HCT116 (cell line): ENCODE data around the gene CHRNG. TPM values are rescaled to one million over a fixed set of nuclear protein-coding genes. Genes with fewer than 3 reads are reported as not detected.

Experiments
- ATAC-seq: fragments of 200-7000 bp; cut with Tn5 transposase; 2 replicates; pipeline ENCODE4 v1.9.1; 2020; ENCODE audit warnings: mild to moderate bottlenecking, moderate library complexity
- BruUV-seq: library from RNA; stranded (reverse); fragments of 400-500 nt; replicated peaks from 2 replicates; lab custom pipeline; 2021; lab: Mats Ljungman, UMichigan
- CTCF ChIA-PET: fragments of 300-600 bp; sonication (Branson Sonifier 250); formaldehyde crosslinking; loops from one replicate; lab custom pipeline; 2021; ENCODE audit warnings: antibody characterized with exemption; lab: Charles Lee
- POLR2A ChIA-PET: fragments of 300-600, 350-600 bp; sonication (Branson Sonifier 250); formaldehyde crosslinking; loops from one replicate; lab custom pipeline; 2021; ENCODE audit warnings: antibody characterized with exemption; lab: Charles Lee
- RAD21 ChIA-PET, 2 experiments: fragments of 300-600 bp; sonication (Branson Sonifier 250); formaldehyde crosslinking; loops; one replicate each; lab custom pipeline; 2023; ENCODE audit warnings: low total read pairs in 2 of 2; ENCODE audit not compliant: uncharacterized antibody in 2 of 2, unreplicated experiment in 2 of 2, low non-redundant PET in 1 of 2; lab: Charles Lee
- DNase-seq: peaks from one replicate; pipeline ENCODE4 v3.0.0-alpha.2; 2010; ENCODE audit warnings: low read depth, low spot score
- H2AFZ ChIP-seq: fragments of 200-600 bp; shearing (Covaris generic), sonication (generic); 2 replicates; pipeline ENCODE4 v1.6.1; 2017; ENCODE audit warnings: low read depth, mixed run types, mixed read lengths, antibody characterized with exemption, low read length; ENCODE audit not compliant: poor library complexity, severe bottlenecking
- H3K27ac ChIP-seq: 2 replicates; pipeline ENCODE4 v1.5.1; 2012; ENCODE audit warnings: low read depth, low read length
- H3K27me3 ChIP-seq: fragments of 200-600 bp; sonication (generic); 2 replicates; pipeline ENCODE4 v1.6.1; 2016; ENCODE audit warnings: mixed run types, low read length, mixed read lengths; ENCODE audit not compliant: insufficient read depth
- H3K36me3 ChIP-seq, 2 experiments: fragments of 200-500 bp in 1 of 2; fragments of 200-600 bp in 1 of 2; sonication (Bioruptor generic) in 1 of 2; sonication (generic) in 1 of 2; 2 replicates each; pipeline versions ENCODE4 v1.5.1 to v1.6.1; 2014 to 2016; ENCODE audit warnings: low read length in 2 of 2, inconsistent platforms in 1 of 2, mixed read lengths in 1 of 2, mixed run types in 1 of 2; ENCODE audit not compliant: insufficient read depth in 2 of 2, control insufficient read depth in 1 of 2
- H3K4me1 ChIP-seq, 2 experiments: fragments of 200-600 bp in 1 of 2; sonication (generic) in 1 of 2; 2 replicates each; pipeline versions ENCODE4 v1.5.1 to v1.6.1; 2012 to 2017; ENCODE audit warnings: low read length in 2 of 2, inconsistent platforms in 1 of 2, mild to moderate bottlenecking in 1 of 2, mixed read lengths in 1 of 2, mixed run types in 1 of 2, moderate library complexity in 1 of 2; ENCODE audit not compliant: insufficient read depth in 2 of 2, control insufficient read depth in 1 of 2
- H3K4me2 ChIP-seq: fragments of 200-600 bp; sonication (generic); 2 replicates; pipeline ENCODE4 v1.6.1; 2017; ENCODE audit warnings: mixed run types, low read length, mixed read lengths
- H3K4me3 ChIP-seq, 2 experiments: fragments of 200-600 bp in 1 of 2; sonication (generic) in 1 of 2; replicated peaks in 1 of 2; 2 replicates each; pipeline ENCODE4 v1.5.1; 2011 to 2016; ENCODE audit warnings: low read length in 2 of 2, control low read depth in 1 of 2, low read depth in 1 of 2, mild to moderate bottlenecking in 1 of 2, mixed read lengths in 1 of 2, mixed run types in 1 of 2
- H3K79me2 ChIP-seq: fragments of 200-600 bp; sonication (generic); 2 replicates; pipeline ENCODE4 v1.6.1; 2017; ENCODE audit warnings: mild to moderate bottlenecking, mixed run types, low read length, moderate library complexity, mixed read lengths; ENCODE audit not compliant: insufficient read depth
- H3K9ac ChIP-seq: fragments of 200-600 bp; sonication (generic); 2 replicates; pipeline ENCODE4 v1.6.1; 2016; ENCODE audit warnings: low read length, mixed read lengths
- H3K9me2 ChIP-seq: fragments of 200-600 bp; sonication (generic), shearing (Covaris generic); 2 replicates; pipeline ENCODE4 v1.6.1; 2017; ENCODE audit warnings: mixed run types, mild to moderate bottlenecking, moderate library complexity; ENCODE audit not compliant: insufficient read depth
- H3K9me3 ChIP-seq, 2 experiments: fragments of 200-500 bp in 1 of 2; fragments of 200-600 bp in 1 of 2; sonication (Bioruptor generic) in 1 of 2; sonication (generic) in 1 of 2; 2 replicates each; pipeline ENCODE4 v1.6.1; 2014 to 2017; ENCODE audit warnings: low read length in 2 of 2, mixed read lengths in 2 of 2, inconsistent platforms in 1 of 2, low read depth in 1 of 2, mild to moderate bottlenecking in 1 of 2, mixed run types in 1 of 2, moderate library complexity in 1 of 2; ENCODE audit not compliant: control insufficient read depth in 1 of 2, insufficient read depth in 1 of 2
- H4K20me1 ChIP-seq: fragments of 200-600 bp; sonication (generic), shearing (Covaris generic); 2 replicates; pipeline ENCODE4 v1.6.1; 2017; ENCODE audit warnings: mixed run types, mild to moderate bottlenecking, moderate library complexity; ENCODE audit not compliant: insufficient read depth
- CBX3 ChIP-seq: IDR thresholded peaks from 2 replicates; pipeline ENCODE4 v1.6.1; 2012; ENCODE audit warnings: low read depth
- CEBPB ChIP-seq: IDR thresholded peaks from 2 replicates; pipeline ENCODE4 v1.6.1; 2012; ENCODE audit warnings: low read depth
- EGR1 ChIP-seq: IDR thresholded peaks from 2 replicates; pipeline ENCODE4 v1.6.1; 2012; ENCODE audit warnings: low read depth
- ELF1 ChIP-seq: IDR thresholded peaks from 2 replicates; pipeline ENCODE4 v1.6.1; 2012; ENCODE audit warnings: low read depth, borderline replicate concordance
- EZH2 ChIP-seq: fragments of 200-600 bp; sonication (generic); IDR thresholded peaks from 2 replicates; pipeline ENCODE4 v1.6.1; 2017; ENCODE audit warnings: antibody characterized with exemption, mixed run types
- FOSL1 ChIP-seq: IDR thresholded peaks from 2 replicates; pipeline ENCODE4 v1.6.1; 2012; ENCODE audit warnings: low read depth
- JUND ChIP-seq: IDR thresholded peaks from 2 replicates; pipeline ENCODE4 v1.6.1; 2012
- POLR2A ChIP-seq: IDR thresholded peaks from 2 replicates; pipeline ENCODE4 v1.7.0; 2011; ENCODE audit warnings: borderline replicate concordance; ENCODE audit not compliant: insufficient read depth, insufficient read length; ENCODE audit errors: extremely low read depth
- RAD21 ChIP-seq: IDR thresholded peaks from 2 replicates; pipeline ENCODE4 v1.6.1; 2012; ENCODE audit warnings: low read depth, mild to moderate bottlenecking
- SRF ChIP-seq: IDR thresholded peaks from 2 replicates; pipeline ENCODE4 v1.6.1; 2012; ENCODE audit warnings: low read depth
- TCF7L2 ChIP-seq: IDR thresholded peaks from 2 replicates; pipeline ENCODE4 v1.7.0; 2011; ENCODE audit warnings: borderline replicate concordance, inconsistent platforms; ENCODE audit not compliant: insufficient read depth, insufficient read length; ENCODE audit errors: extremely low read depth
- YY1 ChIP-seq: IDR thresholded peaks from 2 replicates; pipeline ENCODE4 v1.6.1; 2011; ENCODE audit warnings: low read length, low read depth, moderate library complexity, mild to moderate bottlenecking; ENCODE audit not compliant: insufficient replicate concordance; ENCODE audit errors: extremely low read depth
- ZFX ChIP-seq: fragments of 450-650 bp; IDR thresholded peaks from 2 replicates; pipeline ENCODE4 v1.6.1; 2017
- intact Hi-C: fragments of 100-400 bp; cut with micrococcal nuclease; formaldehyde crosslinking; loops from 2 replicates; pipeline ENCODE4 v1.10.0; 2022
- total RNA-seq: library from RNA; stranded (reverse); gene quantifications from one replicate; pipeline ENCODE4 v1.2.1, GENCODE V29; 2021; ENCODE audit not compliant: unreplicated experiment
- TF ChIP-seq, protein P1 (sequence below): IDR thresholded peaks from 2 replicates; pipeline ENCODE4 v1.6.1; 2012
- TF ChIP-seq, protein P2 (sequence below): IDR thresholded peaks from 2 replicates; pipeline ENCODE4 v1.6.1; 2012; ENCODE audit warnings: low read depth
- TF ChIP-seq, protein P3 (sequence below): IDR thresholded peaks from 2 replicates; pipeline ENCODE4 v1.6.1; 2011; ENCODE audit warnings: mild to moderate bottlenecking, low read length, moderate library complexity; ENCODE audit not compliant: insufficient replicate concordance; ENCODE audit errors: extremely low read depth
- TF ChIP-seq, protein P4 (sequence below), 3 experiments: fragments of 200-600 bp in 1 of 3; sonication (generic) in 1 of 3; IDR thresholded peaks in 2 of 3; conservative IDR thresholded peaks in 1 of 3; 2 replicates each; pipeline ENCODE4 v1.5.1; 2012 to 2017; ENCODE audit warnings: low read depth in 2 of 3, low read length in 2 of 3, antibody characterized with exemption in 1 of 3, borderline replicate concordance in 1 of 3, control low read depth in 1 of 3, mild to moderate bottlenecking in 1 of 3, mixed read lengths in 1 of 3, mixed run types in 1 of 3, moderate library complexity in 1 of 3; ENCODE audit not compliant: insufficient read depth in 1 of 3

CHRNG gene
- total RNA-seq, 1 experiment from 2014 or later, result not detected

DNA sequence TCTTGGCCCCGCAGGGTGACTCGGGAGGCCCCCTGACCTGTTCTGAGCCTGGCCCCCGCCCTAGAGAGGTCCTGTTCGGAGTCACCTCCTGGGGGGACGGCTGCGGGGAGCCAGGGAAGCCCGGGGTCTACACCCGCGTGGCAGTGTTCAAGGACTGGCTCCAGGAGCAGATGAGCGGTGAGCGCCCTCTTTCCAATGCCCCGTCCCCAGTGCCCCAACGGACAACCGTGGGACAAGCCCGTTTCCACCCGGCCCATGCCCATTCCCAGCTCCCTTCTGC lies 16.1 kb upstream of the CHRNG start:
- H3K27ac ChIP-seq, result no peak overlapping the region
- CTCF ChIA-PET, result no interaction called here
- no peak for ATAC-seq
- H3K36me3 ChIP-seq, result no peaks in the 10 kb centered on the region
- H3K4me3 ChIP-seq, result no peak overlapping the region
- TF ChIP-seq, protein P1, sequence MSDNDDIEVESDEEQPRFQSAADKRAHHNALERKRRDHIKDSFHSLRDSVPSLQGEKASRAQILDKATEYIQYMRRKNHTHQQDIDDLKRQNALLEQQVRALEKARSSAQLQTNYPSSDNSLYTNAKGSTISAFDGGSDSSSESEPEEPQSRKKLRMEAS, result no peak
- TF ChIP-seq RAD21 (no peak), EGR1 (no peak), ELF1 (no peak), SRF (no peak), EZH2 (no peak), CEBPB (no peak), TCF7L2 (no peak), ZFX (no peak), YY1 (no peak), CBX3 (no peak), POLR2A (no peak), FOSL1 (no peak), JUND (no peak)
- TF ChIP-seq, protein P2, sequence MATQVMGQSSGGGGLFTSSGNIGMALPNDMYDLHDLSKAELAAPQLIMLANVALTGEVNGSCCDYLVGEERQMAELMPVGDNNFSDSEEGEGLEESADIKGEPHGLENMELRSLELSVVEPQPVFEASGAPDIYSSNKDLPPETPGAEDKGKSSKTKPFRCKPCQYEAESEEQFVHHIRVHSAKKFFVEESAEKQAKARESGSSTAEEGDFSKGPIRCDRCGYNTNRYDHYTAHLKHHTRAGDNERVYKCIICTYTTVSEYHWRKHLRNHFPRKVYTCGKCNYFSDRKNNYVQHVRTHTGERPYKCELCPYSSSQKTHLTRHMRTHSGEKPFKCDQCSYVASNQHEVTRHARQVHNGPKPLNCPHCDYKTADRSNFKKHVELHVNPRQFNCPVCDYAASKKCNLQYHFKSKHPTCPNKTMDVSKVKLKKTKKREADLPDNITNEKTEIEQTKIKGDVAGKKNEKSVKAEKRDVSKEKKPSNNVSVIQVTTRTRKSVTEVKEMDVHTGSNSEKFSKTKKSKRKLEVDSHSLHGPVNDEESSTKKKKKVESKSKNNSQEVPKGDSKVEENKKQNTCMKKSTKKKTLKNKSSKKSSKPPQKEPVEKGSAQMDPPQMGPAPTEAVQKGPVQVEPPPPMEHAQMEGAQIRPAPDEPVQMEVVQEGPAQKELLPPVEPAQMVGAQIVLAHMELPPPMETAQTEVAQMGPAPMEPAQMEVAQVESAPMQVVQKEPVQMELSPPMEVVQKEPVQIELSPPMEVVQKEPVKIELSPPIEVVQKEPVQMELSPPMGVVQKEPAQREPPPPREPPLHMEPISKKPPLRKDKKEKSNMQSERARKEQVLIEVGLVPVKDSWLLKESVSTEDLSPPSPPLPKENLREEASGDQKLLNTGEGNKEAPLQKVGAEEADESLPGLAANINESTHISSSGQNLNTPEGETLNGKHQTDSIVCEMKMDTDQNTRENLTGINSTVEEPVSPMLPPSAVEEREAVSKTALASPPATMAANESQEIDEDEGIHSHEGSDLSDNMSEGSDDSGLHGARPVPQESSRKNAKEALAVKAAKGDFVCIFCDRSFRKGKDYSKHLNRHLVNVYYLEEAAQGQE, result no peak
- TF ChIP-seq, protein P3, sequence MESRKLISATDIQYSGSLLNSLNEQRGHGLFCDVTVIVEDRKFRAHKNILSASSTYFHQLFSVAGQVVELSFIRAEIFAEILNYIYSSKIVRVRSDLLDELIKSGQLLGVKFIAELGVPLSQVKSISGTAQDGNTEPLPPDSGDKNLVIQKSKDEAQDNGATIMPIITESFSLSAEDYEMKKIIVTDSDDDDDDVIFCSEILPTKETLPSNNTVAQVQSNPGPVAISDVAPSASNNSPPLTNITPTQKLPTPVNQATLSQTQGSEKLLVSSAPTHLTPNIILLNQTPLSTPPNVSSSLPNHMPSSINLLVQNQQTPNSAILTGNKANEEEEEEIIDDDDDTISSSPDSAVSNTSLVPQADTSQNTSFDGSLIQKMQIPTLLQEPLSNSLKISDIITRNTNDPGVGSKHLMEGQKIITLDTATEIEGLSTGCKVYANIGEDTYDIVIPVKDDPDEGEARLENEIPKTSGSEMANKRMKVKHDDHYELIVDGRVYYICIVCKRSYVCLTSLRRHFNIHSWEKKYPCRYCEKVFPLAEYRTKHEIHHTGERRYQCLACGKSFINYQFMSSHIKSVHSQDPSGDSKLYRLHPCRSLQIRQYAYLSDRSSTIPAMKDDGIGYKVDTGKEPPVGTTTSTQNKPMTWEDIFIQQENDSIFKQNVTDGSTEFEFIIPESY, result no peak
- TF ChIP-seq, protein P4, sequence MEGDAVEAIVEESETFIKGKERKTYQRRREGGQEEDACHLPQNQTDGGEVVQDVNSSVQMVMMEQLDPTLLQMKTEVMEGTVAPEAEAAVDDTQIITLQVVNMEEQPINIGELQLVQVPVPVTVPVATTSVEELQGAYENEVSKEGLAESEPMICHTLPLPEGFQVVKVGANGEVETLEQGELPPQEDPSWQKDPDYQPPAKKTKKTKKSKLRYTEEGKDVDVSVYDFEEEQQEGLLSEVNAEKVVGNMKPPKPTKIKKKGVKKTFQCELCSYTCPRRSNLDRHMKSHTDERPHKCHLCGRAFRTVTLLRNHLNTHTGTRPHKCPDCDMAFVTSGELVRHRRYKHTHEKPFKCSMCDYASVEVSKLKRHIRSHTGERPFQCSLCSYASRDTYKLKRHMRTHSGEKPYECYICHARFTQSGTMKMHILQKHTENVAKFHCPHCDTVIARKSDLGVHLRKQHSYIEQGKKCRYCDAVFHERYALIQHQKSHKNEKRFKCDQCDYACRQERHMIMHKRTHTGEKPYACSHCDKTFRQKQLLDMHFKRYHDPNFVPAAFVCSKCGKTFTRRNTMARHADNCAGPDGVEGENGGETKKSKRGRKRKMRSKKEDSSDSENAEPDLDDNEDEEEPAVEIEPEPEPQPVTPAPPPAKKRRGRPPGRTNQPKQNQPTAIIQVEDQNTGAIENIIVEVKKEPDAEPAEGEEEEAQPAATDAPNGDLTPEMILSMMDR (IDR thresholded peaks at IDR 0.05 in 2 of 3, conservative IDR thresholded peaks at IDR 0.05 in 1 of 3; ENCODE audit: borderline replicate concordance in 1 of 3, insufficient read depth in 1 of 3, low read depth in 2 of 3, low read length in 2 of 3), result no peak
- H2AFZ ChIP-seq, result no peak overlapping the region
- H3K27me3 ChIP-seq, result no peaks in the 10 kb centered on the region
- POLR2A ChIA-PET, result no interaction called here
- H3K9ac ChIP-seq, result no peak overlapping the region
- H3K79me2 ChIP-seq, result no peaks in the 10 kb centered on the region
- H3K9me2 ChIP-seq, result no peaks in the 10 kb centered on the region
- no peak overlapping the region for H3K4me2 ChIP-seq
- H3K9me3 ChIP-seq, result no peaks in the 10 kb centered on the region
- intact Hi-C loops, result loop anchor here (10.0 kb wide), 1 partner anchor 179 kb away; no protein-coding TSS in a partner anchor
- no TSS peak for BruUV-seq
- RAD21 ChIA-PET, result no interaction called here
- no peak for DNase-seq
- H4K20me1 ChIP-seq, result no peaks in the 10 kb centered on the region
- peaks cover 0 to 6% of the 10 kb centered on the region in 2 experiments; a peak in 1 of 4 replicates for H3K4me1 ChIP-seq
